GM12878 (cell line): Measurements from ENCODE around the gene RAD51B. TPM values are rescaled to one million over a fixed set of nuclear protein-coding genes. Genes with fewer than 3 reads are reported as not detected.
A peak's percentile ranks its signal among the peaks of the same experiment; 100 is the strongest.
"Not testable (repeated sequence)": the region's sequence is repeated elsewhere in the genome, so short reads cannot be mapped to it uniquely, and the experiment has no call there.

Experiments used
- ATAC-seq: fragments of 200-7000 bp; cut with Tn5 transposase; 3 replicates; pipeline ENCODE4 v1.9.1; 2020; ENCODE audit warnings: mild to moderate bottlenecking, moderate library complexity
- BruUV-seq: library from RNA; stranded (reverse); fragments of 400-500 nt; replicated peaks from 2 replicates; lab custom pipeline; 2021; lab: Mats Ljungman, UMichigan
- CTCF ChIA-PET: fragments of 300-600 bp; sonication (Branson Sonifier 250); formaldehyde crosslinking; extraction: SDS; loops from one replicate; lab custom pipeline; 2021; ENCODE audit warnings: inconsistent platforms; lab: Yijun Ruan, JAX
- POLR2A ChIA-PET: fragments of 350-600 bp; formaldehyde crosslinking; extraction: SDS; loops from one replicate; lab custom pipeline; 2021; ENCODE audit warnings: inconsistent platforms; lab: Charles Lee
- RAD21 ChIA-PET: fragments of 300-600 bp; sonication (Branson Sonifier 250); formaldehyde crosslinking; loops from one replicate; lab custom pipeline; 2023; ENCODE audit warnings: antibody characterized with exemption; ENCODE audit not compliant: unreplicated experiment; lab: Charles Lee
- SMC1A ChIA-PET: fragments of 300-600 bp; sonication (Branson Sonifier 250); formaldehyde crosslinking; loops from one replicate; lab custom pipeline; 2023; ENCODE audit not compliant: unreplicated experiment, uncharacterized antibody; lab: Charles Lee
- DNase-seq: peaks from one replicate; pipeline ENCODE4 v3.0.0-alpha.2; 2011; ENCODE audit warnings: low read depth, low spot score
- FAIRE-seq: peaks from 3 replicates; lab custom pipeline; 2011; peaks lifted over from hg19 to GRCh38; lab: Jason Lieb, UNC
- H2AFZ ChIP-seq: 2 replicates; pipeline ENCODE4 v1.6.0; 2011; ENCODE audit warnings: low read depth, low read length, control low read depth; ENCODE audit not compliant: control insufficient read depth
- H3K27ac ChIP-seq: 2 replicates; pipeline ENCODE4 v1.5.1; 2011; ENCODE audit warnings: control low read depth; ENCODE audit not compliant: control insufficient read depth, insufficient read depth
- H3K27me3 ChIP-seq, 2 experiments: replicated peaks in 1 of 2; 2 replicates each; pipeline versions ENCODE4 v1.6.0 to v1.6.1; 2011; ENCODE audit warnings: low read length in 1 of 2; ENCODE audit not compliant: control insufficient read depth in 2 of 2, insufficient read depth in 2 of 2
- H3K36me3 ChIP-seq, 2 experiments: 2 replicates each; pipeline ENCODE4 v1.5.1; 2011; ENCODE audit warnings: low read length in 1 of 2; ENCODE audit not compliant: control insufficient read depth in 2 of 2, insufficient read depth in 2 of 2
- H3K4me1 ChIP-seq: 2 replicates; pipeline ENCODE4 v1.6.1; 2011; ENCODE audit warnings: mild to moderate bottlenecking, low read length, moderate library complexity, mixed read lengths; ENCODE audit not compliant: control insufficient read depth, insufficient read depth
- H3K4me2 ChIP-seq: 2 replicates; pipeline ENCODE4 v1.6.0; 2011; ENCODE audit warnings: control low read depth; ENCODE audit not compliant: control insufficient read depth, insufficient read depth
- H3K4me3 ChIP-seq: fragments of 200-600 bp; sonication (generic); 2 replicates; pipeline ENCODE4 v1.5.1; 2016
- H3K79me2 ChIP-seq: 2 replicates; pipeline ENCODE4 v1.6.0; 2011; ENCODE audit warnings: low read length; ENCODE audit not compliant: control insufficient read depth, insufficient read depth
- H3K9ac ChIP-seq: 2 replicates; pipeline ENCODE4 v1.8.0; 2011; ENCODE audit warnings: low read length, control low read depth, mixed read lengths; ENCODE audit not compliant: control insufficient read depth, insufficient read depth
- H3K9me3 ChIP-seq: replicated peaks from 3 replicates; pipeline ENCODE4 v1.5.1; 2011; ENCODE audit warnings: mild to moderate bottlenecking, low read length; ENCODE audit not compliant: control insufficient read depth, insufficient read depth
- H4K20me1 ChIP-seq: 2 replicates; pipeline ENCODE4 v1.6.0; 2011; ENCODE audit not compliant: control insufficient read depth, insufficient read depth
- CBX5 ChIP-seq: sonication (generic); IDR thresholded peaks from 2 replicates; pipeline ENCODE4 v1.6.1; 2016; ENCODE audit warnings: low read depth, moderate library complexity, mild to moderate bottlenecking, inconsistent platforms
- HDAC6 ChIP-seq: fragments of 200-600 bp; sonication (generic); IDR thresholded peaks from one replicate; pipeline ENCODE4 v1.8.0; 2017; ENCODE audit warnings: antibody characterized with exemption; ENCODE audit not compliant: unreplicated experiment
- MXI1 ChIP-seq: fragments of 150-350 bp; IDR thresholded peaks from 2 replicates; pipeline ENCODE4 v1.6.1; 2011; ENCODE audit warnings: low read depth, mild to moderate bottlenecking, inconsistent platforms, low read length, improper control_type of control experiment
- MYC ChIP-seq: IDR thresholded peaks from 2 replicates; pipeline ENCODE4 v1.6.1; 2011; ENCODE audit warnings: mild to moderate bottlenecking, low read length, moderate library complexity, inconsistent platforms; ENCODE audit not compliant: insufficient read depth, insufficient replicate concordance, insufficient read length, severe bottlenecking
- PML ChIP-seq: IDR thresholded peaks from 2 replicates; pipeline ENCODE4 v1.6.1; 2012; ENCODE audit warnings: low read length, inconsistent platforms
- WGBS: methylation state at CpG from one replicate; pipeline ENCODE4 v1.1.6; 2016; ENCODE audit warnings: low lambda C conversion rate; ENCODE audit not compliant: insufficient replicate concordance, insufficient coverage; ENCODE audit errors: missing lambda C conversion rate; 5-methylcytosine and 5-hydroxymethylcytosine counted together
- in situ Hi-C: fragments of 300-500 bp; cut with MboI; formaldehyde crosslinking; loops from 9 replicates; pipeline ENCODE4 v1.14.3; 2018; ENCODE audit warnings: mixed read lengths
- intact Hi-C: fragments of 100-400 bp; cut with micrococcal nuclease; formaldehyde crosslinking; loops from one replicate; pipeline ENCODE4 v1.14.2; 2022; ENCODE audit not compliant: unreplicated experiment
- polyA plus RNA-seq, 11 experiments: library from polyadenylated mRNA; depleted of rRNA in 4 of 11; unstranded in 6 of 11; stranded (reverse) in 5 of 11; fragments of >200 nt; fragmentation: Nextera tagmentation in 4 of 11; fragmentation: Illumina TruSeq in 1 of 11; extraction: Ambion mirVana in 4 of 11; extraction: Trizol in 1 of 11; gene quantifications; 1 replicate in 1 of 11; 2 replicates in 10 of 11; pipeline versions ENCODE4 v1.2.1 to v1.2.3, GENCODE V29; 2011 to 2016; ENCODE audit warnings: inconsistent platforms in 2 of 11, missing spikeins in 2 of 11, low read depth in 1 of 11
- total RNA-seq, 4 experiments: library from RNA; depleted of rRNA in 3 of 4; stranded (reverse); fragments of >200 nt in 3 of 4; fragmentation: Illumina TruSeq in 1 of 4; extraction: Trizol in 1 of 4; gene quantifications; 2 replicates each; pipeline versions ENCODE4 v1.2.1 to v1.2.3, GENCODE V29; 2013 to 2021

The RAD51B gene
- total and polyA plus RNA-seq, 10 of the 15 experiments (the other 5 are each of a cell fraction or from before 2014, with no cell fraction given): 9.8 to 26.8 (median 21.3) TPM

GRCh38 chr14:68101715-68102301 lies 282.2 kb downstream of the RAD51B start:
- H3K9ac ChIP-seq, H3K27me3 ChIP-seq, DNase-seq, intact Hi-C loops, H3K79me2 ChIP-seq, H2AFZ ChIP-seq, SMC1A ChIA-PET, H3K27ac ChIP-seq, FAIRE-seq, ATAC-seq, POLR2A ChIA-PET, CTCF ChIA-PET, in situ Hi-C loops, H3K36me3 ChIP-seq, RAD21 ChIA-PET, H3K4me3 ChIP-seq, H4K20me1 ChIP-seq, H3K4me2 ChIP-seq, H3K4me1 ChIP-seq, BruUV-seq: not testable (repeated sequence)
- H3K9me3 ChIP-seq: peaks cover 28% of the 10 kb centered on the region
- WGBS: 95% methylated on average over 3 of the region's 3 CpGs
- TF ChIP-seq CBX5: peak; percentile 91

GRCh38 chr14:68103853-68104252 lies 284.3 kb downstream of the RAD51B start:
- ATAC-seq (no peak), DNase-seq (no peak), FAIRE-seq (no peak)
- Histone ChIP-seq H2AFZ (no peak overlapping the region), H3K4me2 (no peak overlapping the region), H3K27me3 (no peaks in the 10 kb centered on the region), H3K9me3 (peaks cover 27% of the 10 kb centered on the region), H3K4me1 (no peaks in the 10 kb centered on the region), H3K27ac (no peak overlapping the region), H4K20me1 (no peaks in the 10 kb centered on the region), H3K4me3 (no peak overlapping the region), H3K36me3 (no peaks in the 10 kb centered on the region), H3K9ac (no peak overlapping the region), H3K79me2 (no peaks in the 10 kb centered on the region)
- ChIA-PET SMC1A (interaction anchor here (1.1 kb wide), 1 partner anchor 144 kb away, joined by 3 read pairs; no protein-coding TSS in a partner anchor), RAD21 (no interaction called here), CTCF (no interaction called here), POLR2A (no interaction called here)
- WGBS: 97% methylated on average over 3 of the region's 3 CpGs
- BruUV-seq: no TSS peak
- TF ChIP-seq MYC: no peak
- no peak for TF ChIP-seq MXI1
- no peak for TF ChIP-seq HDAC6
- TF ChIP-seq PML: no peak
- intact Hi-C loops: no loop called here
- in situ Hi-C loops: no loop called here
